ENCODE measurements around the gene RRP12. TPM values are rescaled to one million over a fixed set of nuclear protein-coding genes. Genes with fewer than 3 reads are reported as not detected.
"Not testable (repeated sequence)": the region's sequence is repeated elsewhere in the genome, so short reads cannot be mapped to it uniquely, and the experiment has no call there.

RRP12 gene
- total and polyA plus RNA-seq, 2 experiments from 2014 or later, result 17.6 to 17.7 TPM

DNA sequence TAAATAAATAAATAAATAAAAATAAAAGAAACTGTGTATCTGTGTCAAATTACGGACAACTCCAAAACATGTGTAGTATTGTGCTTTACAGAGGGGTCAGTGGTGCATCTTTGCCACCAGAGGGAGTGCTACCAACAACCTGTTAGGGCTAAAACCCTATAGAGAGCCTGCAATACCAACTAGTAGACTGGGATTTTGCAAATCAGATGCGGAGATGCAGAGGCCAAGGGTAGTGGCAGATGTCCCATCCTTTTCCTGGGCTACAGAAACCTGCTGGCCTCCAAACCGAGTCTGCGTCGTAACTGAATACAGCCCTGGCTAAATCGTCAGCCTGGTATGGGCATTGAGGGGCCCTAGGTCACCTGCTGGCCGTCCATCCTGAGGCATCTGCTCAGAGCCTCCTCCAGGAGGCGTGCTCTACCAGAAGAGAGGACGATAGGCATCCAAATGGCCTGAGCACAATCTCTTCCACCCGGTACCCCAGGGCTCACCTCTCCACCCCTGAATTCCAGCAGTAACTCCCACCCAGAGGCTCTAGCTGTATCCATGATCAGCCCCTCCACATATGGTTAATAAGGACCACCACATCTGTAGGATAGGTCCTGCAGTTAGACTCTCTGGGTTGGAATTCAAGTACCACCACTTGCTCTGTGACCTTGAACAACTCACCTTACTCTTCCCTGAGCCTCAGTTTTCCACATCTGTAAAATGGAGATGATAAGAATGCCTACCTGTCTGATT, 6.2 kb upstream of the RRP12 start:
- Histone ChIP-seq H3F3A (ENCODE audit: insufficient read depth) (0 out of 2 replicates have a peak, but pooled peaks cover 7% of the 10 kb centered on the region), H3K9ac (no peak overlapping the region), H3K9me3 (ENCODE audit: low read depth) (no peaks in the 10 kb centered on the region), H3K36me3 (ENCODE audit: low read depth) (no peaks in the 10 kb centered on the region), H3K4me1 (ENCODE audit: insufficient read depth) (no peaks in the 10 kb centered on the region), H3K79me2 (ENCODE audit: insufficient read depth) (no peaks in the 10 kb centered on the region), H3K4me3 (peak overlapping the region; percentile 43; the same call in 1 of the 2 replicates), H2AFZ (peak overlapping the region; percentile 59), H3K9me2 (ENCODE audit: insufficient read depth) (no peaks in the 10 kb centered on the region), H3K27ac (no peak overlapping the region), H3K27me3 (replicated peaks; ENCODE audit: insufficient read depth) (no peaks in the 10 kb centered on the region), H4K20me1 (ENCODE audit: insufficient read depth) (no peaks in the 10 kb centered on the region), H3K4me2 (ENCODE audit: unreplicated experiment) (peak overlapping the region; percentile 64)
- DNase-seq, result peak; percentile 88
- in situ Hi-C loops (cut with MboI), result no loop called here
- WGBS, 2 experiments (ENCODE audit: low coverage in 1 of 2, low lambda C conversion rate in 2 of 2, missing lambda C conversion rate in 2 of 2), result 3 to 7% methylated on average over 10 of the region's 10 CpGs
- no peak for TF ChIP-seq EZH2phosphoT487 (IDR thresholded peaks at IDR 0.05; ENCODE audit: insufficient read depth, low read depth)

GRCh38 chr10:97406483-97406882, 5.3 kb upstream of the RRP12 start:
- H2AFZ ChIP-seq, result peak overlapping the region; percentile 51
- H3K4me2 ChIP-seq (ENCODE audit: unreplicated experiment); H4K20me1 ChIP-seq (ENCODE audit: insufficient read depth); H3K36me3 ChIP-seq (ENCODE audit: low read depth); H3K4me3 ChIP-seq; H3K9me3 ChIP-seq (ENCODE audit: low read depth); H3K9me2 ChIP-seq (ENCODE audit: insufficient read depth); H3F3A ChIP-seq (ENCODE audit: insufficient read depth); H3K27me3 ChIP-seq (replicated peaks; ENCODE audit: insufficient read depth); H3K9ac ChIP-seq; H3K79me2 ChIP-seq (ENCODE audit: insufficient read depth); H3K27ac ChIP-seq; in situ Hi-C loops (cut with MboI); H3K4me1 ChIP-seq (ENCODE audit: insufficient read depth): not testable (repeated sequence)
- DNase-seq, result peak; percentile 10
- WGBS, 2 experiments (ENCODE audit: low coverage in 1 of 2, low lambda C conversion rate in 2 of 2, missing lambda C conversion rate in 2 of 2), result 67 to 68% methylated on average over 7 of the region's 7 CpGs

DNA sequence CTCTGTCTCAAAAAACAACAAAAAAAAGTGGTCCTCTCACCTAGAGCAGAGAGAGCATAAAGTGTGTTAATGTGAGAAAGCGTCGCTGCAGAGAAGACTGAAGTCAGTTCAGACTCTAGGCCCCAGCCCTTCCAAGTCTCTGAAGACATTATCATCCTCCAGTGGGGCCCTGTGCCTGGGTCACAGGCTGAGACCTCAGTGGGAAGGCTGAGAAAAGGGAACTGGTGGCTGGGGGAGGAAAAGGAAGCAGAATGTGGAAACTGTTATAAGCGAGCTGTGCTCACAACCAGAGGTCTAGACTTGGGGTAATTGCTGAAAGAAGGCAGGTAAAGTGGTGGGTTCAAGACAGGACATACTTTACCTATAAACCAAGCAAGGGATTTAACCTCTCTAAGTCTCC, 4.9 kb upstream of the RRP12 start:
- in situ Hi-C loops (cut with MboI), result no loop called here
- no peak for DNase-seq
- WGBS, 2 experiments (ENCODE audit: low coverage in 1 of 2, low lambda C conversion rate in 2 of 2, missing lambda C conversion rate in 2 of 2), result 89 to 92% methylated on average over 3 of the region's 3 CpGs

GRCh38 chr10:97404044-97404443, 2.9 kb upstream of the RRP12 start:
- Histone ChIP-seq H3K4me1 (ENCODE audit: insufficient read depth) (0 out of 2 replicates have a peak, but pooled peaks cover 4% of the 10 kb centered on the region), H2AFZ (no peak overlapping the region), H3K9ac (no peak overlapping the region), H3K4me2 (ENCODE audit: unreplicated experiment) (no peak overlapping the region), H3K9me3 (ENCODE audit: low read depth) (no peaks in the 10 kb centered on the region), H4K20me1 (ENCODE audit: insufficient read depth) (no peaks in the 10 kb centered on the region), H3K9me2 (ENCODE audit: insufficient read depth) (no peaks in the 10 kb centered on the region), H3F3A (ENCODE audit: insufficient read depth) (peaks cover 15% of the 10 kb centered on the region; the same call in 1 of the 2 replicates), H3K36me3 (ENCODE audit: low read depth) (no peaks in the 10 kb centered on the region), H3K27ac (no peak overlapping the region), H3K4me3 (no peak overlapping the region), H3K27me3 (replicated peaks; ENCODE audit: insufficient read depth) (no peaks in the 10 kb centered on the region), H3K79me2 (ENCODE audit: insufficient read depth) (peaks cover 6% of the 10 kb centered on the region)
- in situ Hi-C loops (cut with MboI), result no loop called here
- no peak for TF ChIP-seq EZH2phosphoT487 (IDR thresholded peaks at IDR 0.05; ENCODE audit: insufficient read depth, low read depth)
- no peak for TF ChIP-seq EZH2 (IDR thresholded peaks at IDR 0.05; ENCODE audit: insufficient read depth, poor library complexity, severe bottlenecking)
- no peak for DNase-seq

More for the DNA sequence above, 4.9 kb upstream of the RRP12 start:
- Histone ChIP-seq H3K4me2 (ENCODE audit: unreplicated experiment) (no peak overlapping the region), H3K27ac (no peak overlapping the region), H3K4me3 (no peak overlapping the region), H3F3A (ENCODE audit: insufficient read depth) (0 out of 2 replicates have a peak, but pooled peaks cover 7% of the 10 kb centered on the region), H3K27me3 (replicated peaks; ENCODE audit: insufficient read depth) (no peaks in the 10 kb centered on the region), H3K9me2 (ENCODE audit: insufficient read depth) (no peaks in the 10 kb centered on the region), H3K36me3 (ENCODE audit: low read depth) (no peaks in the 10 kb centered on the region), H2AFZ (no peak overlapping the region), H4K20me1 (ENCODE audit: insufficient read depth) (no peaks in the 10 kb centered on the region), H3K9ac (no peak overlapping the region), H3K9me3 (ENCODE audit: low read depth) (no peaks in the 10 kb centered on the region), H3K4me1 (ENCODE audit: insufficient read depth) (0 out of 2 replicates have a peak, but pooled peaks cover 4% of the 10 kb centered on the region), H3K79me2 (ENCODE audit: insufficient read depth) (no peaks in the 10 kb centered on the region)
- TF ChIP-seq EZH2phosphoT487 (IDR thresholded peaks at IDR 0.05; ENCODE audit: insufficient read depth, low read depth) (no peak), EZH2 (IDR thresholded peaks at IDR 0.05; ENCODE audit: insufficient read depth, poor library complexity, severe bottlenecking) (no peak)

Data from GM23248 (cell line).